Activated T-helper 2 cell treated with anti-CD3 and anti-CD28 coated beads, Interferon-gamma antibody, Interleukin-2, Interleukin-4, amounts not matched to agents 10 μg/mL and 5 μg/mL and 100 μg/mL, durations not matched to agents 14 hours and 24 hours and 36 hours (primary cell): ENCODE data around the gene OR2T12. TPM values are rescaled to one million over a fixed set of nuclear protein-coding genes. Genes with fewer than 3 reads are reported as not detected.

Experiments
- total RNA-seq: library from RNA; stranded (reverse); gene quantifications from 2 replicates; pipeline ENCODE4 v1.2.3, GENCODE V29; 2022

The OR2T12 gene
- total RNA-seq, 1 donor from 2014 or later = not detected

Other genes with a start within 250 kb of the OR2T12 start
- gene OR2L13, start 208.2 kb downstream of the OR2T12 start, total RNA-seq = not detected in 2 replicates
- not detected in 2 replicates for gene OR2M5, start 158.3 kb downstream of the OR2T12 start, total RNA-seq
- gene OR2M2, start 128.6 kb downstream of the OR2T12 start, total RNA-seq = not detected in 2 replicates
- gene OR2M3, start 106.2 kb downstream of the OR2T12 start, total RNA-seq = not detected in 2 replicates
- not detected in 2 replicates for gene OR2M4, start 72.0 kb downstream of the OR2T12 start, total RNA-seq
- not detected in 2 replicates for gene OR2T33, start 25.4 kb downstream of the OR2T12 start, total RNA-seq
- not detected in 2 replicates for gene OR2M7, start 21.1 kb upstream of the OR2T12 start, total RNA-seq
- not detected in 2 replicates for gene OR14C36, start 45.4 kb upstream of the OR2T12 start, total RNA-seq
- not detected in 2 replicates for gene OR2T4, start 58.2 kb upstream of the OR2T12 start, total RNA-seq
- gene OR2T6, start 72.3 kb upstream of the OR2T12 start, total RNA-seq = not detected in 2 replicates
- not detected in 2 replicates for gene OR2T1, start 99.6 kb upstream of the OR2T12 start, total RNA-seq
- not detected in 2 replicates for gene OR2T2, start 142.2 kb upstream of the OR2T12 start, total RNA-seq
- gene OR2T3, start 169.9 kb upstream of the OR2T12 start, total RNA-seq = not detected in 2 replicates
- gene OR2T5, start 185.2 kb upstream of the OR2T12 start, total RNA-seq = not detected in 2 replicates
- gene OR2G6, start 204.6 kb upstream of the OR2T12 start, total RNA-seq = not detected in 2 replicates